Neural cell (in vitro differentiated cells): ENCODE data around the gene HRH4.

Experiments used
- EP300 ChIP-seq: fragments of 450-650 bp; conservative IDR thresholded peaks from 2 replicates; pipeline ENCODE4 v1.6.1; 2014; ENCODE audit warnings: antibody characterized with exemption, mild to moderate bottlenecking, moderate library complexity; ENCODE audit not compliant: poor library complexity, severe bottlenecking
- EZH2 ChIP-seq: fragments of 200-600, 300-800 bp; shearing (Covaris generic), sonication (generic); IDR thresholded peaks from 2 replicates; pipeline ENCODE4 v1.6.1; 2014; ENCODE audit warnings: antibody characterized with exemption, low read length, borderline replicate concordance, mild to moderate bottlenecking; ENCODE audit not compliant: insufficient read depth, poor library complexity, severe bottlenecking
- MXI1 ChIP-seq: fragments of 450-650 bp; conservative IDR thresholded peaks from 2 replicates; pipeline ENCODE4 v1.6.1; 2014; ENCODE audit warnings: antibody characterized with exemption, mild to moderate bottlenecking; ENCODE audit not compliant: poor library complexity, severe bottlenecking
- POLR2AphosphoS5 ChIP-seq: IDR thresholded peaks from 2 replicates; pipeline ENCODE4 v1.6.1; 2012
- SMC3 ChIP-seq: fragments of 450-650 bp; conservative IDR thresholded peaks from 2 replicates; pipeline ENCODE4 v1.6.1; 2014; ENCODE audit warnings: antibody characterized with exemption, mild to moderate bottlenecking, moderate library complexity; ENCODE audit not compliant: poor library complexity
- TAF1 ChIP-seq: IDR thresholded peaks from 2 replicates; pipeline ENCODE4 v1.6.1; 2012; ENCODE audit warnings: low read depth
- TF ChIP-seq, protein P1 (sequence below): fragments of 450-650 bp; IDR thresholded peaks from 2 replicates; pipeline ENCODE4 v1.5.1; 2014; ENCODE audit warnings: antibody characterized with exemption, mild to moderate bottlenecking, moderate library complexity; ENCODE audit not compliant: poor library complexity, severe bottlenecking
- TF ChIP-seq, protein P2 (sequence below): IDR thresholded peaks from 2 replicates; pipeline ENCODE4 v1.6.1; 2012; ENCODE audit warnings: borderline replicate concordance

DNA sequence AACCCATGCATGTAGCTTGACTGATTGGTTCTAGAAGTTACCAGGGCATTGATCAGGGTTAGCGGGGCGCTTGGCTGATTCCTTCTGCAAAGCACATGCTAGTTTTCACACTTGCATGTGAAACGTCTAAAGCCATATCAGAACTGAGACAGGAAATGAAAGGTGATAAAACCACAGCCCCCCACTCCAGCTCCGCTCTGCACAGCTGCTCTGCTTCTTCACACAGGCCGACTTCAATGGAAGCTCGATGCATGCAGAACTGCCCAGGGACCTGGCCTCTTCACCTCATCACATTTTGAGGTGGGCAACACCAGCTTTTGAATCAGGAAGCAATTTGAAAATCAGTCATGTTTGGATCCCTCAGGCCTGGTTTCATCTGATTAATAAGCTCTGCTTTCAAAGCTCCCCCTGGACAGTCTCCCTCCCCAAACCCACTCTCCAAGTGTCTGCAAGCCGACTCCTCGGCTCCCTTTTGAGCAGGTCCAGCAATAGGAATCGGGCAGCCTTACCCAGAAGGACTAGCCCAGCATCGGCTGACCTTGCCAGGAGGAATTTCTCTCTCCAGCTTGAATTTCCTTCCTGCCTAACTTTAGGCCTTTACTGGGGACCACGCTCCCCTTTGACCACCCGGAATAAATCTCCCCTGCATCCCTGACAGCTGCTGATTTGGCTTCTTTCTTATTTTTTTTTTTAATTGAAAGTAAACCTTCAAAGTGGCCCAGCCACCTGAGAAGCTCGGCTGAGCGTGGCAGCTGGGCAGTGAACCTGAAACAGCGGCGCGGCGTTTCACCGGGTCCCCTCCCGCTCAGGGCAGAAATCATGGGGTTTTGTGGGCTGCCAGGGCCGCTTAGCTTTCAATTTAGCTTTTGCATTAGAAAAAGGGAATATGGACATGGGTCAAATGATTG, 31.7 kb downstream of the HRH4 start:
- TF ChIP-seq, protein P1, sequence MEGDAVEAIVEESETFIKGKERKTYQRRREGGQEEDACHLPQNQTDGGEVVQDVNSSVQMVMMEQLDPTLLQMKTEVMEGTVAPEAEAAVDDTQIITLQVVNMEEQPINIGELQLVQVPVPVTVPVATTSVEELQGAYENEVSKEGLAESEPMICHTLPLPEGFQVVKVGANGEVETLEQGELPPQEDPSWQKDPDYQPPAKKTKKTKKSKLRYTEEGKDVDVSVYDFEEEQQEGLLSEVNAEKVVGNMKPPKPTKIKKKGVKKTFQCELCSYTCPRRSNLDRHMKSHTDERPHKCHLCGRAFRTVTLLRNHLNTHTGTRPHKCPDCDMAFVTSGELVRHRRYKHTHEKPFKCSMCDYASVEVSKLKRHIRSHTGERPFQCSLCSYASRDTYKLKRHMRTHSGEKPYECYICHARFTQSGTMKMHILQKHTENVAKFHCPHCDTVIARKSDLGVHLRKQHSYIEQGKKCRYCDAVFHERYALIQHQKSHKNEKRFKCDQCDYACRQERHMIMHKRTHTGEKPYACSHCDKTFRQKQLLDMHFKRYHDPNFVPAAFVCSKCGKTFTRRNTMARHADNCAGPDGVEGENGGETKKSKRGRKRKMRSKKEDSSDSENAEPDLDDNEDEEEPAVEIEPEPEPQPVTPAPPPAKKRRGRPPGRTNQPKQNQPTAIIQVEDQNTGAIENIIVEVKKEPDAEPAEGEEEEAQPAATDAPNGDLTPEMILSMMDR: no peak
- TF ChIP-seq, protein P2, sequence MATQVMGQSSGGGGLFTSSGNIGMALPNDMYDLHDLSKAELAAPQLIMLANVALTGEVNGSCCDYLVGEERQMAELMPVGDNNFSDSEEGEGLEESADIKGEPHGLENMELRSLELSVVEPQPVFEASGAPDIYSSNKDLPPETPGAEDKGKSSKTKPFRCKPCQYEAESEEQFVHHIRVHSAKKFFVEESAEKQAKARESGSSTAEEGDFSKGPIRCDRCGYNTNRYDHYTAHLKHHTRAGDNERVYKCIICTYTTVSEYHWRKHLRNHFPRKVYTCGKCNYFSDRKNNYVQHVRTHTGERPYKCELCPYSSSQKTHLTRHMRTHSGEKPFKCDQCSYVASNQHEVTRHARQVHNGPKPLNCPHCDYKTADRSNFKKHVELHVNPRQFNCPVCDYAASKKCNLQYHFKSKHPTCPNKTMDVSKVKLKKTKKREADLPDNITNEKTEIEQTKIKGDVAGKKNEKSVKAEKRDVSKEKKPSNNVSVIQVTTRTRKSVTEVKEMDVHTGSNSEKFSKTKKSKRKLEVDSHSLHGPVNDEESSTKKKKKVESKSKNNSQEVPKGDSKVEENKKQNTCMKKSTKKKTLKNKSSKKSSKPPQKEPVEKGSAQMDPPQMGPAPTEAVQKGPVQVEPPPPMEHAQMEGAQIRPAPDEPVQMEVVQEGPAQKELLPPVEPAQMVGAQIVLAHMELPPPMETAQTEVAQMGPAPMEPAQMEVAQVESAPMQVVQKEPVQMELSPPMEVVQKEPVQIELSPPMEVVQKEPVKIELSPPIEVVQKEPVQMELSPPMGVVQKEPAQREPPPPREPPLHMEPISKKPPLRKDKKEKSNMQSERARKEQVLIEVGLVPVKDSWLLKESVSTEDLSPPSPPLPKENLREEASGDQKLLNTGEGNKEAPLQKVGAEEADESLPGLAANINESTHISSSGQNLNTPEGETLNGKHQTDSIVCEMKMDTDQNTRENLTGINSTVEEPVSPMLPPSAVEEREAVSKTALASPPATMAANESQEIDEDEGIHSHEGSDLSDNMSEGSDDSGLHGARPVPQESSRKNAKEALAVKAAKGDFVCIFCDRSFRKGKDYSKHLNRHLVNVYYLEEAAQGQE: no peak
- TF ChIP-seq POLR2AphosphoS5: no peak
- no peak for TF ChIP-seq TAF1
- no peak for TF ChIP-seq SMC3
- no peak for TF ChIP-seq EZH2
- no peak for TF ChIP-seq MXI1
- no peak for TF ChIP-seq EP300
